SU-DHL-6 (cell line): ENCODE measurements around the gene ALDOB.

Source experiments
- H2AFZ ChIP-seq: fragments of 200-600 bp; sonication (generic); 2 replicates; pipeline ENCODE4 v1.6.1; 2014; ENCODE audit warnings: low read depth, mild to moderate bottlenecking, moderate library complexity, mixed read lengths, antibody characterized with exemption, low read length; ENCODE audit not compliant: severe bottlenecking
- H3F3A ChIP-seq: fragments of 200-600 bp; shearing (Covaris generic); 2 replicates; pipeline ENCODE4 v1.6.0; 2016; ENCODE audit warnings: antibody characterized with exemption, mild to moderate bottlenecking; ENCODE audit not compliant: insufficient read depth
- H3K27ac ChIP-seq: fragments of 200-600 bp; sonication (generic); 2 replicates; pipeline ENCODE4 v1.5.1; 2016; ENCODE audit warnings: low read depth, mild to moderate bottlenecking, low read length, moderate library complexity, mixed read lengths
- H3K27me3 ChIP-seq: fragments of 200-600 bp; sonication (generic), shearing (Covaris generic); 2 replicates; pipeline ENCODE4 v1.6.0; 2014; ENCODE audit warnings: mild to moderate bottlenecking, low read length
- H3K36me3 ChIP-seq: fragments of 200-600 bp; sonication (generic); 2 replicates; pipeline ENCODE4 v1.6.1; 2014; ENCODE audit warnings: mild to moderate bottlenecking, low read length, mixed read lengths
- H3K4me2 ChIP-seq: fragments of 300-600, 200-600 bp; shearing (Covaris generic), sonication (generic); 2 replicates; pipeline ENCODE4 v1.6.0; 2014; ENCODE audit warnings: low read length, low read depth, mild to moderate bottlenecking; ENCODE audit not compliant: poor library complexity, severe bottlenecking
- H3K4me3 ChIP-seq: fragments of 200-600 bp; sonication (generic); 2 replicates; pipeline ENCODE4 v1.5.1; 2014; ENCODE audit warnings: antibody characterized with exemption, low read length, mild to moderate bottlenecking, mixed read lengths; ENCODE audit not compliant: insufficient read depth, poor library complexity, severe bottlenecking
- H3K79me2 ChIP-seq: fragments of 200-600 bp; sonication (generic); 2 replicates; pipeline ENCODE4 v1.6.1; 2014; ENCODE audit warnings: mild to moderate bottlenecking, low read length, moderate library complexity; ENCODE audit not compliant: insufficient read depth
- H3K9ac ChIP-seq: fragments of 200-600 bp; sonication (generic); 2 replicates; pipeline ENCODE4 v1.7.0; 2014; ENCODE audit warnings: mild to moderate bottlenecking, low read length
- H3K9me2 ChIP-seq: fragments of 200-600 bp; sonication (generic); replicated peaks from 2 replicates; pipeline ENCODE4 v1.6.1; 2014; ENCODE audit warnings: low read length; ENCODE audit not compliant: insufficient read depth
- H3K9me3 ChIP-seq: fragments of 200-600 bp; sonication (generic); 2 replicates; pipeline ENCODE4 v1.6.1; 2014; ENCODE audit warnings: low read length, mixed read lengths; ENCODE audit not compliant: insufficient read depth
- H4K20me1 ChIP-seq: fragments of 200-600 bp; sonication (generic); 2 replicates; pipeline ENCODE4 v1.6.1; 2014; ENCODE audit warnings: low read depth, mild to moderate bottlenecking, antibody characterized with exemption, low read length, moderate library complexity, mixed read lengths
- EZH2phosphoT487 ChIP-seq: fragments of 200-600 bp; sonication (generic), shearing (Covaris generic); conservative IDR thresholded peaks from 2 replicates; pipeline ENCODE4 v1.6.1; 2018; ENCODE audit warnings: mild to moderate bottlenecking, antibody characterized with exemption, low read length, moderate library complexity, mixed read lengths
- TF ChIP-seq, protein P1 (sequence below): fragments of 200-600 bp; sonication (generic); IDR thresholded peaks from one replicate; pipeline ENCODE4 v1.5.1; 2017; ENCODE audit warnings: antibody characterized with exemption, mild to moderate bottlenecking, low read length, moderate library complexity; ENCODE audit not compliant: insufficient read depth, poor library complexity, severe bottlenecking

ALDOB gene

DNA sequence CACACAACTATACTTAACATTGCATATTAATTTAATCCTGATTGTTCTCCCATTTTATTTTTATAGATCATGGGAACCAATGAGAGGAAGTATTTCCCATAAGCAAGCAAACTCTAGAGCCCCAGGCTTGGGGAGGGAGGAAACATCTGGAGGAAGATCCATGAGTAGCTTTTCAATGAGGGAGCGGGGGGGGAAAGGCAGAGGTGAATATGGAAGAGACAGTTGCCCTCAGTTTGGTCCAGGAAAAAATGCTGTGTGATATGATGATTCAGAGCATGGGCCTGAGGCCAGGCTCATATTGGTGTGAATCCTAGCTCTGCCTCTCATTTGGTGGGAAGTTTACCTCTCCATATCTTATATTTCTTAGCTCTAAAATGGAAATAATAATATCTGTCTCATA is 42.2 kb upstream of the ALDOB start:
- Histone ChIP-seq H3F3A (no peaks in the 10 kb centered on the region), H3K4me2 (no peak overlapping the region), H3K9ac (no peak overlapping the region), H3K27me3 (no peaks in the 10 kb centered on the region), H3K4me3 (no peak overlapping the region), H4K20me1 (no peaks in the 10 kb centered on the region), H3K9me2 (no peaks in the 10 kb centered on the region), H3K9me3 (no peaks in the 10 kb centered on the region), H3K79me2 (no peaks in the 10 kb centered on the region), H2AFZ (no peak overlapping the region), H3K27ac (no peak overlapping the region), H3K36me3 (no peaks in the 10 kb centered on the region)
- no peak for TF ChIP-seq EZH2phosphoT487
- TF ChIP-seq, protein P1, sequence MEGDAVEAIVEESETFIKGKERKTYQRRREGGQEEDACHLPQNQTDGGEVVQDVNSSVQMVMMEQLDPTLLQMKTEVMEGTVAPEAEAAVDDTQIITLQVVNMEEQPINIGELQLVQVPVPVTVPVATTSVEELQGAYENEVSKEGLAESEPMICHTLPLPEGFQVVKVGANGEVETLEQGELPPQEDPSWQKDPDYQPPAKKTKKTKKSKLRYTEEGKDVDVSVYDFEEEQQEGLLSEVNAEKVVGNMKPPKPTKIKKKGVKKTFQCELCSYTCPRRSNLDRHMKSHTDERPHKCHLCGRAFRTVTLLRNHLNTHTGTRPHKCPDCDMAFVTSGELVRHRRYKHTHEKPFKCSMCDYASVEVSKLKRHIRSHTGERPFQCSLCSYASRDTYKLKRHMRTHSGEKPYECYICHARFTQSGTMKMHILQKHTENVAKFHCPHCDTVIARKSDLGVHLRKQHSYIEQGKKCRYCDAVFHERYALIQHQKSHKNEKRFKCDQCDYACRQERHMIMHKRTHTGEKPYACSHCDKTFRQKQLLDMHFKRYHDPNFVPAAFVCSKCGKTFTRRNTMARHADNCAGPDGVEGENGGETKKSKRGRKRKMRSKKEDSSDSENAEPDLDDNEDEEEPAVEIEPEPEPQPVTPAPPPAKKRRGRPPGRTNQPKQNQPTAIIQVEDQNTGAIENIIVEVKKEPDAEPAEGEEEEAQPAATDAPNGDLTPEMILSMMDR: no peak

DNA sequence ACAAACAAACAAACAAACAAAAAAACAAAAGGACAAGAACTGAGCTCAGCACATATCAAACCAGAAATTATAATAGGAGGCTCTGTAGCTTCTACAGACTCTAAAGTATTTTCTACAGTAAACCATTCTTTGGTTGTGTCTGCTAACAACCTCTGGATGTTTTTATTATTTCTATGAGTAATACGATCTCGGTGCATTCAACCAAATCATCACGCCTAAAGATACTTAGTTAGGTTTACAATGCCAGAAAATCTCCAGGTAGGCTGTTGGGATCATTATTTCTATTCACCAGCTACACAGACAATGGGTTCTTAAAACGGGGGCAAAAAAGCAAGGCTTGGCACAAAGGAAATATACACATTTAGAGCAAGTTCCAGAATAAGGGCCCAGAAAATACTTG is 41.6 kb upstream of the ALDOB start:
- Histone ChIP-seq H3K4me3 (no peak overlapping the region), H4K20me1 (no peaks in the 10 kb centered on the region), H3K36me3 (no peaks in the 10 kb centered on the region), H3F3A (no peaks in the 10 kb centered on the region), H3K4me2 (no peak overlapping the region), H2AFZ (no peak overlapping the region), H3K27me3 (no peaks in the 10 kb centered on the region), H3K9ac (no peak overlapping the region), H3K9me3 (no peaks in the 10 kb centered on the region), H3K79me2 (no peaks in the 10 kb centered on the region), H3K27ac (no peak overlapping the region), H3K9me2 (no peaks in the 10 kb centered on the region)
- TF ChIP-seq EZH2phosphoT487: no peak
- TF ChIP-seq, protein P1: no peak

DNA sequence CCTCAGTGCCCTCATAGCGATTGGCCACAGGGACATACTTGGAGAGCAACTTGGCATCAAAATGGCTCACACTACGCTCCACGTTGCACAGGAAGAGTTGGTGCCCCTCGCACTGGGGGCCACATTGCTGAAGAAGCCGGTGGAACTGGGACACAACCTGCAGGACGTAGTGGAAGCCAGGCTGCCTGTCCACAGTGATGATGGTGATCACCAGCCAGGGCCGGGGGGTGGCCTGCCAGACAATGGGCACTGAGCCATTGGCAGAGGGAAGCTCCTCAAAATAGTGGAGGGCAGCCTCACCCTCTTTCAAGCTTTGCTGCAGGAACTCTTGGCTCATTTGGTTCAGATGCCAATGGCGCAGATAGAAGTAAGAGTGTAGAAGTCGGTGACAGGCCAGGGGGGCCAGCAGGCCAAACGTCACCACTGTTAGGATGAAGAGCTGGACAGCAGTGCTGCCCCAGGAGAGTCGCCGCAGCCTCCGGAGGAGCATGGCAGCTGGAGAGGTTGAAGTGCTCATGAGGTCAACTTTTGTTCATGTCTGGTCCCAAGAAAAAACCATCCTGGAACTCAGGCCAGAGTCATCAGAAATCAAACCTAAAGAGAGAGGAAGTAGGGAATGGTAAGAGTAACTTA is 41.1 kb upstream of the ALDOB start:
- Histone ChIP-seq H3K27ac (no peak overlapping the region), H3K9me3 (no peaks in the 10 kb centered on the region), H4K20me1 (no peaks in the 10 kb centered on the region), H3K36me3 (no peaks in the 10 kb centered on the region), H3K9me2 (no peaks in the 10 kb centered on the region), H3K79me2 (no peaks in the 10 kb centered on the region), H3K9ac (no peak overlapping the region), H3K4me2 (no peak overlapping the region), H3K27me3 (no peaks in the 10 kb centered on the region), H3F3A (no peaks in the 10 kb centered on the region), H2AFZ (no peak overlapping the region), H3K4me3 (no peak overlapping the region)
- TF ChIP-seq, protein P1: no peak
- no peak for TF ChIP-seq EZH2phosphoT487
